Psoas muscle (tissue), 8 donors: ENCODE measurements around the gene SYNGR1. TPM values are rescaled to one million over a fixed set of nuclear protein-coding genes. Genes with fewer than 3 reads are reported as not detected.

ENCODE experiments used
- ATAC-seq, 4 donors: fragments of 200-7000 bp; cut with Tn5 transposase; one replicate each; pipeline ENCODE4 v1.9.1; 2020; ENCODE audit warnings: moderate library complexity in 3 of 4, mild to moderate bottlenecking in 2 of 4
- DNase-seq, 2 donors: peaks; one replicate each; pipeline ENCODE4 v3.0.0-alpha.2; 2020
- H3K27ac ChIP-seq: fragments of 200-600 bp; one replicate; pipeline ENCODE4 v1.8.0; 2022
- H3K27me3 ChIP-seq, 3 donors: fragments of 200-600 bp in 1 of 3; one replicate each; pipeline versions ENCODE4 v1.6.1 to v1.8.0; 2013 to 2022; ENCODE audit warnings: low read length in 2 of 3, mild to moderate bottlenecking in 2 of 3, moderate library complexity in 1 of 3; ENCODE audit not compliant: insufficient read depth in 3 of 3
- H3K36me3 ChIP-seq, 2 donors: fragments of 200-600 bp in 1 of 2; one replicate each; pipeline versions ENCODE4 v1.6.1 to v1.8.0; 2013 to 2022; ENCODE audit warnings: low read depth in 1 of 2, mild to moderate bottlenecking in 1 of 2, moderate library complexity in 1 of 2; ENCODE audit not compliant: insufficient read depth in 1 of 2
- H3K4me1 ChIP-seq: fragments of 200-600 bp; one replicate; pipeline ENCODE4 v1.8.0; 2022
- H3K4me3 ChIP-seq: fragments of 200-600 bp; one replicate; pipeline ENCODE4 v1.8.0; 2022; ENCODE audit warnings: mild to moderate bottlenecking
- H3K9me3 ChIP-seq: fragments of 200-600 bp; one replicate; pipeline ENCODE4 v1.8.0; 2022
- WGBS, 3 donors: extraction: QIAGEN DNeasy Blood & Tissue Kit; methylation state at CpG; one replicate each; pipeline versions ENCODE4 v1.1.6 to v1.1.7; 2013; 5-methylcytosine and 5-hydroxymethylcytosine counted together
- intact Hi-C, 2 donors: fragments of 100-400 bp; cut with DNase I; formaldehyde crosslinking; loops; one replicate each; pipeline versions ENCODE4 v1.11.0 to v1.14.2; 2022
- polyA plus RNA-seq, 3 donors: library from polyadenylated mRNA; stranded (reverse); fragments of 200-250 nt; gene quantifications; one replicate each; pipeline ENCODE4 v1.2.3, GENCODE V29; 2013
- total RNA-seq, 4 donors: library from RNA; stranded (reverse); fragmentation: NEBNext Ultra II Directional in 2 of 4; extraction: Animal tissue kit (Norgen Biotek cat#: 25700) in 2 of 4; gene quantifications; one replicate each; pipeline versions ENCODE4 v1.2.1 to v1.2.4, GENCODE V29; 2021 to 2023
- TF ChIP-seq, protein P1 (sequence below): fragments of 200-600 bp; IDR thresholded peaks from one replicate; pipeline ENCODE4 v1.8.0; 2022; ENCODE audit warnings: antibody characterized with exemption
- donor health status: healthy with polysubstance abuse.
- donor health status: DM: no; HTN: no; CAD: no; lungs with moderate emphysema.
- donor health status: Bipolar disorder and iron deficiency.
- donor health status: healthy.
- donor health status: DM: yes; HTN: yes; CAD: no.
- donor health status: DM: no; HTN: no; CAD: no.
- donor health status: DM: no; HTN: no; CAD: no.
- donor health status: DM: yes; HTN: yes; CAD: no.

Gene SYNGR1
- total and polyA plus RNA-seq, 7 donors = 15.3 to 39.9 (median 20.4) TPM

- 94 to 98% (median 94%) methylated on average over 3 of the region's 3 CpGs for WGBS, 3 donors
- Histone ChIP-seq H3K4me3 (no peak overlapping the region), H3K9me3 (no peaks in the 10 kb centered on the region), H3K4me1 (peaks cover 14% of the 10 kb centered on the region), H3K27me3 (no peaks in the 10 kb centered on the region), H3K36me3 (no peaks in the 10 kb centered on the region), H3K27ac (no peak overlapping the region)
- no peak for ATAC-seq
- intact Hi-C loops = loop anchor here in 1 of 2 donors (5.0 kb wide), 1 partner anchor 41 kb away; no protein-coding TSS in a partner anchor
- peak in 1 of 2 donors; percentile 36 for DNase-seq
- TF ChIP-seq, protein P1, sequence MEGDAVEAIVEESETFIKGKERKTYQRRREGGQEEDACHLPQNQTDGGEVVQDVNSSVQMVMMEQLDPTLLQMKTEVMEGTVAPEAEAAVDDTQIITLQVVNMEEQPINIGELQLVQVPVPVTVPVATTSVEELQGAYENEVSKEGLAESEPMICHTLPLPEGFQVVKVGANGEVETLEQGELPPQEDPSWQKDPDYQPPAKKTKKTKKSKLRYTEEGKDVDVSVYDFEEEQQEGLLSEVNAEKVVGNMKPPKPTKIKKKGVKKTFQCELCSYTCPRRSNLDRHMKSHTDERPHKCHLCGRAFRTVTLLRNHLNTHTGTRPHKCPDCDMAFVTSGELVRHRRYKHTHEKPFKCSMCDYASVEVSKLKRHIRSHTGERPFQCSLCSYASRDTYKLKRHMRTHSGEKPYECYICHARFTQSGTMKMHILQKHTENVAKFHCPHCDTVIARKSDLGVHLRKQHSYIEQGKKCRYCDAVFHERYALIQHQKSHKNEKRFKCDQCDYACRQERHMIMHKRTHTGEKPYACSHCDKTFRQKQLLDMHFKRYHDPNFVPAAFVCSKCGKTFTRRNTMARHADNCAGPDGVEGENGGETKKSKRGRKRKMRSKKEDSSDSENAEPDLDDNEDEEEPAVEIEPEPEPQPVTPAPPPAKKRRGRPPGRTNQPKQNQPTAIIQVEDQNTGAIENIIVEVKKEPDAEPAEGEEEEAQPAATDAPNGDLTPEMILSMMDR = no peak
Observed at GRCh38 chr22:39396797-39397195, 47.0 kb downstream of the SYNGR1 start.

- DNase-seq = no peak
- Histone ChIP-seq H3K27me3 (no peaks in the 10 kb centered on the region), H3K27ac (no peak overlapping the region), H3K36me3 (peaks cover 0 to 21% of the 10 kb centered on the region in 2 donors), H3K4me1 (peaks cover 18% of the 10 kb centered on the region), H3K9me3 (no peaks in the 10 kb centered on the region), H3K4me3 (peak overlapping the region; percentile 84)
- TF ChIP-seq, protein P1 = no peak
- WGBS, 3 donors = 67 to 78% (median 69%) methylated on average over 4 of the region's 4 CpGs
- no peak for ATAC-seq
- intact Hi-C loops = loop anchor here (5.0 to 10.0 kb wide), 2 partner anchors 94 to 126 kb away; no protein-coding TSS in a partner anchor
Observed at GRCh38 chr22:39401301-39401631, 51.5 kb downstream of the SYNGR1 start.

- intact Hi-C loops = loop anchor here in 1 of 2 donors (10.0 kb wide), 1 partner anchor 89 kb away; no protein-coding TSS in a partner anchor
- no peaks in the 10 kb centered on the region for H3K9me3 ChIP-seq
- peaks cover 42% of the 10 kb centered on the region for H3K4me1 ChIP-seq
- peak; percentile 50 to 54 for DNase-seq
- no peaks in the 10 kb centered on the region for H3K27me3 ChIP-seq
- ATAC-seq = peak in 3 of 4 donors; percentile 28 to 56 (median 48)
- TF ChIP-seq, protein P1 = no peak
- no peak overlapping the region for H3K4me3 ChIP-seq
- 45 to 51% (median 47%) methylated on average over 28 of the region's 28 CpGs for WGBS, 3 donors
- peaks cover 0 to 21% of the 10 kb centered on the region in 2 donors for H3K36me3 ChIP-seq
- H3K27ac ChIP-seq = no peak overlapping the region
Observed at GRCh38 chr22:39405346-39406085, 55.7 kb downstream of the SYNGR1 start.

GRCh38 chr22:39408173-39408572 lies 58.4 kb downstream of the SYNGR1 start:
- Histone ChIP-seq H3K27me3 (no peaks in the 10 kb centered on the region), H3K27ac (no peak overlapping the region), H3K9me3 (no peaks in the 10 kb centered on the region), H3K36me3 (peaks cover 0 to 10% of the 10 kb centered on the region in 2 donors), H3K4me1 (peaks cover 51% of the 10 kb centered on the region), H3K4me3 (no peak overlapping the region)
- intact Hi-C loops = loop anchor here in 1 of 2 donors (10.0 kb wide), 1 partner anchor 87 kb away; no protein-coding TSS in a partner anchor
- peak; percentile 51 to 66 (median 54) for ATAC-seq
- WGBS, 3 donors = 83 to 89% (median 84%) methylated on average over 11 of the region's 11 CpGs
- TF ChIP-seq, protein P1 = no peak
- peak in 1 of 2 donors; percentile 5 for DNase-seq
